K562 (cell line): ENCODE data around the gene MAMDC2. TPM values are rescaled to one million over a fixed set of nuclear protein-coding genes. Genes with fewer than 3 reads are reported as not detected.
A peak's percentile ranks its signal among the peaks of the same experiment; 100 is the strongest.

ENCODE experiments used
- EHMT2 ChIP-seq: fragments of 450-650 bp; IDR thresholded peaks from 2 replicates; pipeline ENCODE4 v1.6.1; 2018; ENCODE audit warnings: antibody characterized with exemption
- FOXM1 ChIP-seq, 2 experiments: fragments of 450-650 bp in 1 of 2; sonication (generic) in 1 of 2; formaldehyde crosslinking in 1 of 2; IDR thresholded peaks; 2 replicates each; pipeline versions ENCODE4 v1.6.1 to v1.9.0; 2017 to 2022; ENCODE audit warnings: low read depth in 2 of 2, mild to moderate bottlenecking in 2 of 2, missing genetic modification reagents in 1 of 2, moderate library complexity in 1 of 2
- FUS ChIP-seq: fragments of 200-400 bp; formaldehyde crosslinking; optimal IDR thresholded peaks from 2 replicates; pipeline ENCODE3; 2017; ENCODE audit warnings: low read depth, low read length
- HEY1 ChIP-seq: fragments of 250-450 bp; sonication (Bioruptor Pico); IDR thresholded peaks from 2 replicates; pipeline ENCODE4 v1.5.0; 2020; ENCODE audit warnings: mild to moderate bottlenecking, moderate library complexity, borderline replicate concordance
- HIVEP1 ChIP-seq: fragments of 250-450 bp; sonication (Bioruptor Pico); IDR thresholded peaks from 2 replicates; pipeline ENCODE4 v1.4.0; 2020; ENCODE audit warnings: mild to moderate bottlenecking
- ILK ChIP-seq: fragments of 450-650 bp; IDR thresholded peaks from 2 replicates; pipeline ENCODE4 v1.6.1; 2016; ENCODE audit warnings: missing genetic modification characterization, low read depth, mild to moderate bottlenecking, missing compliant biosample characterization, moderate library complexity, borderline replicate concordance
- JUND ChIP-seq, 2 experiments: IDR thresholded peaks; 2 replicates in 1 of 2; 3 replicates in 1 of 2; pipeline ENCODE4 v1.6.1; 2011; ENCODE audit warnings: borderline replicate concordance in 2 of 2, low read depth in 2 of 2, low read length in 2 of 2, improper control_type of control experiment in 1 of 2, missing biosample characterization in 1 of 2, missing genetic modification characterization in 1 of 2, missing genetic modification reagents in 1 of 2
- NFRKB ChIP-seq: fragments of 450-650 bp; IDR thresholded peaks from 2 replicates; pipeline ENCODE4 v1.6.1; 2016; ENCODE audit warnings: low read depth
- NR4A1 ChIP-seq, 2 experiments: fragments of 250-450 bp in 1 of 2; fragments of 450-650 bp in 1 of 2; sonication (Bioruptor Pico) in 1 of 2; IDR thresholded peaks; 2 replicates each; pipeline versions ENCODE4 v1.4.0 to v1.6.1; 2016 to 2020; ENCODE audit warnings: mild to moderate bottlenecking in 2 of 2, missing compliant biosample characterization in 1 of 2, missing genetic modification characterization in 1 of 2, moderate library complexity in 1 of 2
- PCBP2 ChIP-seq: fragments of 200-400 bp; formaldehyde crosslinking; IDR thresholded peaks from 2 replicates; pipeline ENCODE4 v1.6.1; 2018; ENCODE audit warnings: low read length, low read depth, mild to moderate bottlenecking, moderate library complexity; ENCODE audit not compliant: poor library complexity, severe bottlenecking
- RBM39 ChIP-seq: fragments of 200-400 bp; formaldehyde crosslinking; optimal IDR thresholded peaks from 2 replicates; pipeline ENCODE3; 2018; ENCODE audit warnings: low read depth, low read length
- WHSC1 ChIP-seq: IDR thresholded peaks from one replicate; pipeline ENCODE4 v1.6.1; 2012; ENCODE audit warnings: low read length, control low read depth, inconsistent platforms
- ZNF174 ChIP-seq: fragments of 250-450 bp; sonication (Bioruptor Pico); IDR thresholded peaks from 2 replicates; pipeline ENCODE4 v1.4.0; 2020; ENCODE audit warnings: mild to moderate bottlenecking
- ZNF232 ChIP-seq: sonication (generic); formaldehyde crosslinking; IDR thresholded peaks from 2 replicates; pipeline ENCODE4 v1.8.0; 2022; ENCODE audit warnings: mild to moderate bottlenecking, missing genetic modification reagents
- polyA plus RNA-seq, 8 experiments: library from polyadenylated mRNA; depleted of rRNA in 4 of 8; stranded (reverse) in 5 of 8; unstranded in 3 of 8; fragments of >200 nt; fragmentation: Nextera tagmentation in 2 of 8; fragmentation: Illumina TruSeq in 1 of 8; extraction: Ambion mirVana in 2 of 8; extraction: Trizol in 1 of 8; gene quantifications; 2 replicates each; pipeline versions ENCODE4 v1.2.1 to v1.2.3, GENCODE V29; 2011 to 2014; ENCODE audit warnings: inconsistent platforms in 1 of 8, missing spikeins in 1 of 8
- total RNA-seq, 7 experiments: library from RNA; depleted of rRNA in 6 of 7; stranded (reverse); fragments of >200 nt in 6 of 7; fragmentation: Illumina TruSeq in 2 of 7; extraction: Trizol in 2 of 7; gene quantifications; 2 replicates each; pipeline versions ENCODE4 v1.2.1 to v1.2.3, GENCODE V29; 2011 to 2021; ENCODE audit warnings: low replicate concordance in 1 of 7
- TF ChIP-seq, protein P1 (sequence below): sonication (generic); formaldehyde crosslinking; IDR thresholded peaks from 2 replicates; pipeline ENCODE4 v1.8.1; 2023; ENCODE audit warnings: missing genetic modification reagents, mild to moderate bottlenecking, borderline replicate concordance
- TF ChIP-seq, protein P2 (sequence below): fragments of 250-450 bp; sonication (Bioruptor Pico); IDR thresholded peaks from 2 replicates; pipeline ENCODE4 v1.8.0; 2021; ENCODE audit warnings: moderate library complexity, mild to moderate bottlenecking, inconsistent platforms
- TF ChIP-seq, protein P3 (sequence below): fragments of 450-650 bp; IDR thresholded peaks from 2 replicates; pipeline ENCODE4 v1.7.0; 2016; ENCODE audit warnings: borderline replicate concordance
- TF ChIP-seq, protein P4 (sequence below): fragments of 250-450 bp; sonication (Bioruptor Pico); IDR thresholded peaks from 2 replicates; pipeline ENCODE4 v1.4.0; 2020; ENCODE audit warnings: borderline replicate concordance

Gene MAMDC2
- total and polyA plus RNA-seq, 9 of the 15 experiments (the other 6 are each of a cell fraction or from before 2014, with no cell fraction given), result 0.01 to 0.03 TPM; not detected in 7

DNA sequence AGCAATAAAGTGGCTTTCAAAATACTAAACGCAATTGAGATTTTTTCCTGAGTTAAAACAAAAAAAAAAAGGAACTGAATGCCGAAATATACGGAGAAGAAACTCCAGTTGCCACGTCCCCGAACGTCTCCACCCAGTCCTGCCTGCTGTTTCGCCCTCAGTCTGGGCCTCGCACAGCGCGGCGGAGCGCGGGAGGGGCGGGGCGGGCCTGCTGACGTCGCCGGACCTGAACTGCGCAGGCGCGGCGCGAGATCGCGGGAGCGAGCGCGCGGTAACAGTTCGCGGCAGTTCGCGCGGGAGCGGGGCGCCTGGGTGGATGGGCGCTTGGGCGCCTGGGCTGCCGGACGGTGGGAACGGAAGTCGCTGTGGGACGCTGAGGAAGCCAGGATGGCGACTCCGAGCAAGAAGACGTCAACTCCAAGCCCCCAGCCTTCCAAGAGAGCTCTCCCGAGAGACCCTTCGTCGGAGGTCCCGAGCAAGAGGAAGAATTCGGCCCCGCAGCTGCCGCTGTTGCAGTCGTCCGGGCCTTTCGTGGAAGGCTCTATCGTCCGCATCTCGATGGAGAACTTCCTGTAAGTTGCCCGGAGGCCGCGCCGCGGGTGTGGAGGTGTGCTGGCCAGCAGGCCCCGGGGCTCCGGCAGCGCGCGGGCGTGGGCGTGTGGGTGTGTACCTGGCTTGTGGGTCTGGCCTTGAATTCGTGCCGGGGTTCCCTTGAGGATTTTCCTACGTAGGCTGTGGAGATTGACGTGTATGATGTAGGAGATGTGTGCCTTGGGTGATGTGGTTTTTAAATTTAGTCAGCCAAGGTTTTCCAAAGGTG lies 215.3 kb downstream of the MAMDC2 start, which contains the start of gene SMC5 (continued):
- TF ChIP-seq, protein P1, sequence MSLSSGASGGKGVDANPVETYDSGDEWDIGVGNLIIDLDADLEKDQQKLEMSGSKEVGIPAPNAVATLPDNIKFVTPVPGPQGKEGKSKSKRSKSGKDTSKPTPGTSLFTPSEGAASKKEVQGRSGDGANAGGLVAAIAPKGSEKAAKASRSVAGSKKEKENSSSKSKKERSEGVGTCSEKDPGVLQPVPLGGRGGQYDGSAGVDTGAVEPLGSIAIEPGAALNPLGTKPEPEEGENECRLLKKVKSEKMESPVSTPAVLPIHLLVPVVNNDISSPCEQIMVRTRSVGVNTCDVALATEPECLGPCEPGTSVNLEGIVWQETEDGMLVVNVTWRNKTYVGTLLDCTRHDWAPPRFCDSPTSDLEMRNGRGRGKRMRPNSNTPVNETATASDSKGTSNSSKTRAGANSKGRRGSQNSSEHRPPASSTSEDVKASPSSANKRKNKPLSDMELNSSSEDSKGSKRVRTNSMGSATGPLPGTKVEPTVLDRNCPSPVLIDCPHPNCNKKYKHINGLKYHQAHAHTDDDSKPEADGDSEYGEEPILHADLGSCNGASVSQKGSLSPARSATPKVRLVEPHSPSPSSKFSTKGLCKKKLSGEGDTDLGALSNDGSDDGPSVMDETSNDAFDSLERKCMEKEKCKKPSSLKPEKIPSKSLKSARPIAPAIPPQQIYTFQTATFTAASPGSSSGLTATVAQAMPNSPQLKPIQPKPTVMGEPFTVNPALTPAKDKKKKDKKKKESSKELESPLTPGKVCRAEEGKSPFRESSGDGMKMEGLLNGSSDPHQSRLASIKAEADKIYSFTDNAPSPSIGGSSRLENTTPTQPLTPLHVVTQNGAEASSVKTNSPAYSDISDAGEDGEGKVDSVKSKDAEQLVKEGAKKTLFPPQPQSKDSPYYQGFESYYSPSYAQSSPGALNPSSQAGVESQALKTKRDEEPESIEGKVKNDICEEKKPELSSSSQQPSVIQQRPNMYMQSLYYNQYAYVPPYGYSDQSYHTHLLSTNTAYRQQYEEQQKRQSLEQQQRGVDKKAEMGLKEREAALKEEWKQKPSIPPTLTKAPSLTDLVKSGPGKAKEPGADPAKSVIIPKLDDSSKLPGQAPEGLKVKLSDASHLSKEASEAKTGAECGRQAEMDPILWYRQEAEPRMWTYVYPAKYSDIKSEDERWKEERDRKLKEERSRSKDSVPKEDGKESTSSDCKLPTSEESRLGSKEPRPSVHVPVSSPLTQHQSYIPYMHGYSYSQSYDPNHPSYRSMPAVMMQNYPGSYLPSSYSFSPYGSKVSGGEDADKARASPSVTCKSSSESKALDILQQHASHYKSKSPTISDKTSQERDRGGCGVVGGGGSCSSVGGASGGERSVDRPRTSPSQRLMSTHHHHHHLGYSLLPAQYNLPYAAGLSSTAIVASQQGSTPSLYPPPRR (CRISPR knock-in tag), result no peak
- TF ChIP-seq WHSC1, result no peak
- TF ChIP-seq FOXM1 (IDR thresholded peaks at IDR 0.05; ENCODE audit: low read depth), result no peak
- TF ChIP-seq FOXM1 (CRISPR knock-in tag; IDR thresholded peaks at IDR 0.05; ENCODE audit: low read depth), result no peak
- no peak for TF ChIP-seq JUND (IDR thresholded peaks at IDR 0.05; ENCODE audit: borderline replicate concordance, low read depth, low read length)
- no peak; the same call in 2 of the 3 replicates for TF ChIP-seq JUND (tag; IDR thresholded peaks at IDR 0.05; ENCODE audit: borderline replicate concordance, low read depth, low read length)
- TF ChIP-seq, protein P2, sequence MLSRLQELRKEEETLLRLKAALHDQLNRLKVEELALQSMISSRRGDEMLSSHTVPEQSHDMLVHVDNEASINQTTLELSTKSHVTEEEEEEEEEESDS (CRISPR knock-in tag), result no peak
- no peak for TF ChIP-seq NFRKB
- TF ChIP-seq NR4A1 (CRISPR knock-in tag; IDR thresholded peaks at IDR 0.05), result no peak
- no peak for TF ChIP-seq NR4A1 (tag; IDR thresholded peaks at IDR 0.05)
- TF ChIP-seq RBM39, result no peak
- TF ChIP-seq ZNF232 (CRISPR knock-in tag), result 0 out of 2 replicates have a peak, but pooled peaks have one; percentile 36
- TF ChIP-seq HIVEP1 (CRISPR knock-in tag), result no peak
- no peak for TF ChIP-seq EHMT2
- TF ChIP-seq, protein P3, sequence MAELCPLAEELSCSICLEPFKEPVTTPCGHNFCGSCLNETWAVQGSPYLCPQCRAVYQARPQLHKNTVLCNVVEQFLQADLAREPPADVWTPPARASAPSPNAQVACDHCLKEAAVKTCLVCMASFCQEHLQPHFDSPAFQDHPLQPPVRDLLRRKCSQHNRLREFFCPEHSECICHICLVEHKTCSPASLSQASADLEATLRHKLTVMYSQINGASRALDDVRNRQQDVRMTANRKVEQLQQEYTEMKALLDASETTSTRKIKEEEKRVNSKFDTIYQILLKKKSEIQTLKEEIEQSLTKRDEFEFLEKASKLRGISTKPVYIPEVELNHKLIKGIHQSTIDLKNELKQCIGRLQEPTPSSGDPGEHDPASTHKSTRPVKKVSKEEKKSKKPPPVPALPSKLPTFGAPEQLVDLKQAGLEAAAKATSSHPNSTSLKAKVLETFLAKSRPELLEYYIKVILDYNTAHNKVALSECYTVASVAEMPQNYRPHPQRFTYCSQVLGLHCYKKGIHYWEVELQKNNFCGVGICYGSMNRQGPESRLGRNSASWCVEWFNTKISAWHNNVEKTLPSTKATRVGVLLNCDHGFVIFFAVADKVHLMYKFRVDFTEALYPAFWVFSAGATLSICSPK, result no peak
- no peak for TF ChIP-seq FUS
- TF ChIP-seq, protein P4, sequence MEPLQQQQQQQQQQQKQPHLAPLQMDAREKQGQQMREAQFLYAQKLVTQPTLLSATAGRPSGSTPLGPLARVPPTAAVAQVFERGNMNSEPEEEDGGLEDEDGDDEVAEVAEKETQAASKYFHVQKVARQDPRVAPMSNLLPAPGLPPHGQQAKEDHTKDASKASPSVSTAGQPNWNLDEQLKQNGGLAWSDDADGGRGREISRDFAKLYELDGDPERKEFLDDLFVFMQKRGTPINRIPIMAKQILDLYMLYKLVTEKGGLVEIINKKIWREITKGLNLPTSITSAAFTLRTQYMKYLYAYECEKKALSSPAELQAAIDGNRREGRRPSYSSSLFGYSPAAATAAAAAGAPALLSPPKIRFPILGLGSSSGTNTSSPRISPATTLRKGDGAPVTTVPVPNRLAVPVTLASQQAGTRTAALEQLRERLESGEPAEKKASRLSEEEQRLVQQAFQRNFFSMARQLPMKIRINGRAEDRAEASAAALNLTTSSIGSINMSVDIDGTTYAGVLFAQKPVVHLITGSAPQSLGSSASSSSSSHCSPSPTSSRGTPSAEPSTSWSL (CRISPR knock-in tag), result no peak
- no peak for TF ChIP-seq ZNF174
- no peak for TF ChIP-seq ILK
- no peak for TF ChIP-seq PCBP2
- no peak for TF ChIP-seq HEY1 (CRISPR knock-in tag)
